MM.1S (cell line): ENCODE measurements around the gene FAM20C.

Source experiments
- CTCF ChIP-seq: fragments of 300-600 bp; sonication (generic); IDR thresholded peaks from 2 replicates; pipeline ENCODE4 v1.5.1; 2016; ENCODE audit warnings: antibody characterized with exemption, low read length, mixed read lengths
- EZH2 ChIP-seq: fragments of 300-600 bp; sonication (generic); optimal IDR thresholded peaks from 2 replicates; pipeline ENCODE3; 2017; ENCODE audit warnings: low read depth, mild to moderate bottlenecking, antibody characterized with exemption, low read length, mixed read lengths

GRCh38 chr7:254337-255037, 62.1 kb downstream of the FAM20C start:
- no peak for TF ChIP-seq CTCF
- TF ChIP-seq EZH2 = no peak
